GM12864 (cell line): ENCODE results near the gene LSAMP.

Experiments used
- DNase-seq: peaks from one replicate; pipeline ENCODE4 v3.0.0-alpha.2; 2011; ENCODE audit warnings: low read depth
- H3K4me3 ChIP-seq: 2 replicates; pipeline ENCODE4 v1.5.1; 2011; ENCODE audit warnings: mild to moderate bottlenecking, low read depth, low read length, control low read depth
- TF ChIP-seq, protein P1 (sequence below): IDR thresholded peaks from 2 replicates; pipeline ENCODE4 v1.5.1; 2011; ENCODE audit warnings: low read depth, mild to moderate bottlenecking, moderate library complexity, low read length, control low read depth, inconsistent platforms; ENCODE audit errors: missing control alignments

The LSAMP gene

DNA sequence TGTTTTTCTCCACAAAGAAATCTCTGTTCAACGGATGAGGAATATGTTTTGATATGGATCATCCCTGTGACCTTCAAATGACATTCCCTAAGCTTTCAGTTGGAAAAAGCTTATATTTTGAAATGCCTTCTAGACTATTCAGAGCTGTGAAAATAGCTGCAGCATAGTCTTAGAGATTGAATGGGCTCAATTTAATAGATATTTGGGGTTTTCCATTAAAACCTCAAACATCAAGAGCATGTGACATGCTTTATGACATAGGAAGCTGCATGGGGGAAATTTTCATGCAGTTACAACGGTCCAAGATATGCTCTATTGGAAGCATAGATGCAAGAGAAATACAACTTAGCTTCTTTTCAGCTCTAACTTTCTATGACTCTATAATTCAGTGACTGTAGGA is 102.8 kb downstream of the LSAMP start:
- no peak overlapping the region for H3K4me3 ChIP-seq
- TF ChIP-seq, protein P1, sequence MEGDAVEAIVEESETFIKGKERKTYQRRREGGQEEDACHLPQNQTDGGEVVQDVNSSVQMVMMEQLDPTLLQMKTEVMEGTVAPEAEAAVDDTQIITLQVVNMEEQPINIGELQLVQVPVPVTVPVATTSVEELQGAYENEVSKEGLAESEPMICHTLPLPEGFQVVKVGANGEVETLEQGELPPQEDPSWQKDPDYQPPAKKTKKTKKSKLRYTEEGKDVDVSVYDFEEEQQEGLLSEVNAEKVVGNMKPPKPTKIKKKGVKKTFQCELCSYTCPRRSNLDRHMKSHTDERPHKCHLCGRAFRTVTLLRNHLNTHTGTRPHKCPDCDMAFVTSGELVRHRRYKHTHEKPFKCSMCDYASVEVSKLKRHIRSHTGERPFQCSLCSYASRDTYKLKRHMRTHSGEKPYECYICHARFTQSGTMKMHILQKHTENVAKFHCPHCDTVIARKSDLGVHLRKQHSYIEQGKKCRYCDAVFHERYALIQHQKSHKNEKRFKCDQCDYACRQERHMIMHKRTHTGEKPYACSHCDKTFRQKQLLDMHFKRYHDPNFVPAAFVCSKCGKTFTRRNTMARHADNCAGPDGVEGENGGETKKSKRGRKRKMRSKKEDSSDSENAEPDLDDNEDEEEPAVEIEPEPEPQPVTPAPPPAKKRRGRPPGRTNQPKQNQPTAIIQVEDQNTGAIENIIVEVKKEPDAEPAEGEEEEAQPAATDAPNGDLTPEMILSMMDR = no peak
- DNase-seq = no peak

DNA sequence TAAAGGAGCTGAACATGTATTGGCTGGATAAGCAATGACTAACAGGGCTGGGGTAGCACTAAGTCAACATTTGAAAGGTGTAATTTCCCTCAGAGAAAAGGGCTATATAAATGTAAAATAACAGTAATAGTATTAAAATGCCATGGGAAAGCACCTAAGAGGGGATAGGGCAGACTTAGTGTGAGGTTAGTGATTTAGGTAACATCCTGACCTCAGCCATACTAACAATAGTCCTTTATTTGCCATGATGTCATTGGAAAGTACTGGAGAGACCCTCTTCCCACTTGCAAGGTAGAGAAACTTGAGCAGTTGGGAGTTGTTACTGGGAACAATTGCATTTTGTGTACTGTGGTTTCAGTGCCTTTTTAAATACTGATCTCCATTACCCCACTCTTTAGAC is 103.4 kb downstream of the LSAMP start:
- no peak for DNase-seq
- TF ChIP-seq, protein P1 = no peak
- H3K4me3 ChIP-seq = no peak overlapping the region

DNA sequence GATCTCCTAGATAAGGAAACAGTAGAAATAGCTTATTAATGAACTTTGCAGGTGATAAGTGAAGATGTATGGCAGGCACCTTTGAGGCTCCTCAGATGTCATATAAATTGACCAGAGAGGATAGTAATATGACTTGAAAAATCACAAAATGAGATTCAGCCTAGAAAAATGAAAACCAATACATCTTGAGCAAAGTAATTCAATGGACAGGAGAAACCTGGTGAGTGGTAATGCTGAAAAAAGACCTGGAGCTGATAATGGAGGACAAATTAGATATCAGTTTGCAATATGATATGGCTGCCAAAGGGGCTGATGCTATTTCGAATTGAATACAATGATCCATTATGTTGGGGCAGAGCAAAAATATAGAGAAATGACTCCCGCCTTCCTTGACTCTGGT is 103.9 kb downstream of the LSAMP start:
- no peak overlapping the region for H3K4me3 ChIP-seq
- TF ChIP-seq, protein P1 = no peak
- no peak for DNase-seq

DNA sequence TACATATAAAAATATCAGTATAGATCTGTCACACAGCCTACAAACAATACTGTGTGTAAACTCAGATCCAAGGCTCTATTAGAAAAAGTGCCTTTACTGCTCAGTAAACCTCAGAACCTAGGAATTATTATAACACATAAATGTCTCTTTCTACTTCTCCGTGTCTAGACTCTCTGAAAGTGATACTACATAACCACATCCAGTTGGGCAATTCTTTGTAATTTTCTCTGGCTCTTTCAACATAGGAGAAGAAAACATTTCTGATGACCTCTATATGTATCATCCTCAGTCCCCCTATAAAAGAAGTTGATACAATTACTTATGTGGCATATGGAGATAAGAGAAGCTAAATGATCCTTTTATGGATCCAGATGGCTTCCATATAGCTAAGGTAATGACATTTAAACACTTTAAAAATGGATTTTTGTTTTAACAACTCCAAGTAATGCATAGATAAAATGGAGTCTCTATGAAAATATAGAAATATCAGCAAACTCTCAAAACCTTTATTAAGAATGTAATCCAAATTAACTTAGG is 104.5 kb downstream of the LSAMP start:
- DNase-seq = no peak
- TF ChIP-seq, protein P1 = no peak
- no peak overlapping the region for H3K4me3 ChIP-seq

DNA sequence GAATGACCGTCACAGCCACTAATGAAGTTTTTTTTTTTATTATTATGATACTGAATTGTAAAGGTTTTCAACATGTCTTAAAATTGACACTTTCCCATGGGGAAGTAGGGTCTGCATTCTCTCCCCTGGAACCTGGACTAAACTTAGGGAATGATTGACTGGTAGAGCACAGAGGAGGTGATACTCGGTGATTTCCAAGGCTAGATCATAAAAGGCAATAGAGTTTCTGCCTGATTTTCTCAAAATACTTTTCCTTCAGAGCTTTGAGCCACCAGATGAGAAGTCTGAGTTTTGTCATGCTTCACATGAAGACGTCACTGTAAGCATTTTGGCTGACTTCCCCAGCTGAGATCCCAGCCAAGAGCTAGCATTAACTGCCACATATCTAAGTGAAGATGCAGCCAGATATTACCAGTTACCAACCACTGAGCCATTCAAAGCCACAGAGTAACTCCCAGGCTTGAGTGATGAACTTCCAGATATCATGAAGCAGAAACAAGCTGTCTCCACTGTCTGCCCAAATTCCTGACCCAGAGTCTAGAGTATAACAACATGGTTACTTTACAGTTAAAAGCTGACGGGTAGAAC is 105.8 kb downstream of the LSAMP start:
- H3K4me3 ChIP-seq = no peak overlapping the region
- DNase-seq = no peak
- TF ChIP-seq, protein P1 = no peak

DNA sequence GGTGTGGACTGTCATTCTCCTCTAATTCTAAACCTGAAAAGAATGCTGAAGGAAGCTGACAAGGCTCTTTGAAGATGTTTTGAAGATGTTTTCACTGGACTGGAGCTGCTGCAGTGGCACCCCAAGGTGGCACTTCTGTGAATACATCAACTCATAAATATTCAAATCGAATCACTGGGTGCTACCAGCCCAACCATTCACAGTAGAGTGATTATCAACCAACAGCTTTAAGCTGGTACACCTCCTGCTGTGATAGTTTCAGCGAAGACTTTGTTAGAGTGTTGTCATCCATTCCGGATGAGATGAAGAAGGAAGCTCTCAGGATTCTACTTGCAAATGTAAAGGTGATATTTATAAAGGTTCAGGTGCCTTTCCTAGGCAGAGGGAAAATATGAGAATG is 106.6 kb downstream of the LSAMP start:
- TF ChIP-seq, protein P1 = no peak
- H3K4me3 ChIP-seq = no peak overlapping the region
- DNase-seq = no peak

DNA sequence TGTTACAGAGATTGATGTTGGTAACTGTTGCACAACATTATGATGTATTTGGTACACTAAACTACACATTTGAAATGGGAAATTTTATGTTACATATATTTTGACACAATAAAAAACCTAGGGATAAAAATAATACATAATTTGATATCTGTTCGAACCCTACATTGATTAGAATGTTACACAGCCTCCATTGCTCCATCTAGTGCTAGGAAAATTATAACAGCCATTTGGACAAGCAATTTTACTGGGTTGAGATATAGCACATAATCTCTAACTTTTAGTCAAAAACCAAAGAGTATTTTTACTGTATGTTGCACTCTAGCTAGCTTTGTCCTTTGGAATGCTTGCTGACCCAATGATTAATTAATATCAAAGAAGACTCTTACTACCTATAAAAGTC is 108.1 kb downstream of the LSAMP start:
- TF ChIP-seq, protein P1 = no peak
- DNase-seq = no peak
- H3K4me3 ChIP-seq = no peak overlapping the region
